Glutamatergic neuron (in vitro differentiated cells): ENCODE results near the gene ILKAP. TPM values are rescaled to one million over a fixed set of nuclear protein-coding genes. Genes with fewer than 3 reads are reported as not detected.

Experiments used
- DNase-seq: peaks from one replicate; pipeline ENCODE4 v3.0.0; 2022
- H3K27ac Mint-ChIP-seq: one replicate; pipeline ENCODE4 v1.8.0; 2020; ENCODE audit warnings: mild to moderate bottlenecking, mixed read lengths, inconsistent platforms; ENCODE audit not compliant: unreplicated experiment
- H3K27me3 Mint-ChIP-seq: one replicate; pipeline ENCODE4 v1.8.0; 2020; ENCODE audit warnings: mild to moderate bottlenecking, moderate library complexity, mixed read lengths, inconsistent platforms; ENCODE audit not compliant: unreplicated experiment
- H3K36me3 Mint-ChIP-seq: one replicate; pipeline ENCODE4 v1.8.0; 2020; ENCODE audit warnings: mild to moderate bottlenecking, mixed read lengths, inconsistent platforms; ENCODE audit not compliant: unreplicated experiment
- H3K4me1 Mint-ChIP-seq: one replicate; pipeline ENCODE4 v1.8.0; 2020; ENCODE audit warnings: mild to moderate bottlenecking, low read depth, mixed read lengths, inconsistent platforms; ENCODE audit not compliant: unreplicated experiment
- H3K4me3 Mint-ChIP-seq: one replicate; pipeline ENCODE4 v1.8.0; 2020; ENCODE audit warnings: mild to moderate bottlenecking, mixed read lengths, inconsistent platforms; ENCODE audit not compliant: unreplicated experiment
- H3K9me3 Mint-ChIP-seq: one replicate; pipeline ENCODE4 v1.8.0; 2020; ENCODE audit warnings: mild to moderate bottlenecking, moderate library complexity, mixed read lengths, inconsistent platforms; ENCODE audit not compliant: unreplicated experiment
- total RNA-seq: library from RNA; stranded (reverse); fragmentation: NEBNext Ultra II Directional; extraction: Animal tissue kit (Norgen Biotek cat#: 25700); gene quantifications from one replicate; pipeline ENCODE4 v1.2.1, GENCODE V29; 2021; ENCODE audit not compliant: unreplicated experiment
- TF ChIP-seq, protein P1 (sequence below): fragments of 200-600 bp; sonication (generic); IDR thresholded peaks from one replicate; pipeline ENCODE4 v1.5.0; 2021; ENCODE audit not compliant: partially characterized antibody, unreplicated experiment

The ILKAP gene
- total RNA-seq, 1 donor from 2014 or later: 61.3 TPM

GRCh38 chr2:238190445-238190844 lies 13.1 kb downstream of the ILKAP start:
- Mint-ChIP-seq H3K4me1 (peaks cover 10% of the 10 kb centered on the region), H3K36me3 (no peaks in the 10 kb centered on the region), H3K27ac (no peak overlapping the region), H3K4me3 (no peak overlapping the region), H3K27me3 (peaks cover under 1% of the 10 kb centered on the region), H3K9me3 (peaks cover 2% of the 10 kb centered on the region)
- TF ChIP-seq, protein P1, sequence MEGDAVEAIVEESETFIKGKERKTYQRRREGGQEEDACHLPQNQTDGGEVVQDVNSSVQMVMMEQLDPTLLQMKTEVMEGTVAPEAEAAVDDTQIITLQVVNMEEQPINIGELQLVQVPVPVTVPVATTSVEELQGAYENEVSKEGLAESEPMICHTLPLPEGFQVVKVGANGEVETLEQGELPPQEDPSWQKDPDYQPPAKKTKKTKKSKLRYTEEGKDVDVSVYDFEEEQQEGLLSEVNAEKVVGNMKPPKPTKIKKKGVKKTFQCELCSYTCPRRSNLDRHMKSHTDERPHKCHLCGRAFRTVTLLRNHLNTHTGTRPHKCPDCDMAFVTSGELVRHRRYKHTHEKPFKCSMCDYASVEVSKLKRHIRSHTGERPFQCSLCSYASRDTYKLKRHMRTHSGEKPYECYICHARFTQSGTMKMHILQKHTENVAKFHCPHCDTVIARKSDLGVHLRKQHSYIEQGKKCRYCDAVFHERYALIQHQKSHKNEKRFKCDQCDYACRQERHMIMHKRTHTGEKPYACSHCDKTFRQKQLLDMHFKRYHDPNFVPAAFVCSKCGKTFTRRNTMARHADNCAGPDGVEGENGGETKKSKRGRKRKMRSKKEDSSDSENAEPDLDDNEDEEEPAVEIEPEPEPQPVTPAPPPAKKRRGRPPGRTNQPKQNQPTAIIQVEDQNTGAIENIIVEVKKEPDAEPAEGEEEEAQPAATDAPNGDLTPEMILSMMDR: no peak
- DNase-seq: no peak

GRCh38 chr2:238187618-238188548 lies 15.6 kb downstream of the ILKAP start:
- Mint-ChIP-seq H3K36me3 (no peaks in the 10 kb centered on the region), H3K27me3 (no peaks in the 10 kb centered on the region), H3K4me1 (no peaks in the 10 kb centered on the region), H3K4me3 (no peak overlapping the region), H3K27ac (peak overlapping the region; percentile 33), H3K9me3 (no peaks in the 10 kb centered on the region)
- TF ChIP-seq, protein P1: no peak
- no peak for DNase-seq

DNA sequence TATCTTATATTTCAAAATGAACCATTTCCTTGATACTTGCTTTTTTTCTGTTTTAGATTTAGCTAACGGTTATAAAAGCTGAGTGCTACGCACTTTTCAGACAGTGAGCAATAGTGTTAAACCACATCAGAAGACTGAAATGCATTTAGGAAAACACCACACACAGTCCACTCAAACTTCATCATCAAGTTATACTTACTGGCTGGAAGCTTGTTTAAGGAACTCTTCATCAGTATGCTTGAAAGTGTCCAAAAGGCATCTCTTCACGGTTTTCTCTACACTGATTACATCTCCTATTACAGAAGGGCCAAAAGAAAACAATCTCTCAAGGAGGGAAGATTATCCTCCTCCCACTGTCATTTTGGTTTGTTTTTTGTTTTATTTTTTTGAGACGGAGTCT lies 19.7 kb downstream of the ILKAP start:
- Mint-ChIP-seq H3K4me3 (no peak overlapping the region), H3K9me3 (no peaks in the 10 kb centered on the region), H3K36me3 (peaks cover 5% of the 10 kb centered on the region), H3K27me3 (no peaks in the 10 kb centered on the region), H3K27ac (no peak overlapping the region), H3K4me1 (no peaks in the 10 kb centered on the region)
- TF ChIP-seq, protein P1: no peak
- DNase-seq: no peak

GRCh38 chr2:238182362-238182761 lies 21.1 kb downstream of the ILKAP start:
- Mint-ChIP-seq H3K36me3 (peaks cover 5% of the 10 kb centered on the region), H3K27ac (no peak overlapping the region), H3K9me3 (no peaks in the 10 kb centered on the region), H3K27me3 (no peaks in the 10 kb centered on the region), H3K4me1 (no peaks in the 10 kb centered on the region), H3K4me3 (no peak overlapping the region)
- TF ChIP-seq, protein P1: no peak
- DNase-seq: no peak

DNA sequence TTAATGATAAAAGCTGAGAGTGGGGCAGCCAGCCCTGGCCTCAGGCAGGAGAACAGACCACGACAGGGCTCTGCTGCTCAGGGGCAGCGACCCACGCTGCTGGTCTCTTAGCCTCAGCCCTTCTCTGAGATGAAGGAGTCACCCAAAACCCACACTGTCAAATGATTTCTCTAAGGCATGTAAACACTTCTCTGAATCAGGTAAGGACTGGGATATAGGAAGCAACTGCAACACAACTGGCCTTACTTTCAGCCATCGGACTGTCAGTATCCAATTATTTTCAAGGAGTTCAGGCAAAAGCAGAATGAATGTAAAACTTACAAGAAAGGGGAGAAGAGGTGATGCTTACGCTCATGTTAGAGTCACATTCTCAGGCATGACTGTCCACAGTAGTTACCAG lies 22.9 kb downstream of the ILKAP start:
- no peaks in the 10 kb centered on the region for H3K27me3 Mint-ChIP-seq
- no peaks in the 10 kb centered on the region for H3K4me1 Mint-ChIP-seq
- no peak for DNase-seq
- TF ChIP-seq, protein P1: no peak
- H3K4me3 Mint-ChIP-seq: no peak overlapping the region
- peaks cover 5% of the 10 kb centered on the region for H3K36me3 Mint-ChIP-seq
- no peak overlapping the region for H3K27ac Mint-ChIP-seq
- H3K9me3 Mint-ChIP-seq: peaks cover 1% of the 10 kb centered on the region
